ENCODE results near the gene ZMAT3.
"Not testable (repeated sequence)": the region's sequence is repeated elsewhere in the genome, so short reads cannot be mapped to it uniquely, and the experiment has no call there.

ZMAT3 gene

DNA sequence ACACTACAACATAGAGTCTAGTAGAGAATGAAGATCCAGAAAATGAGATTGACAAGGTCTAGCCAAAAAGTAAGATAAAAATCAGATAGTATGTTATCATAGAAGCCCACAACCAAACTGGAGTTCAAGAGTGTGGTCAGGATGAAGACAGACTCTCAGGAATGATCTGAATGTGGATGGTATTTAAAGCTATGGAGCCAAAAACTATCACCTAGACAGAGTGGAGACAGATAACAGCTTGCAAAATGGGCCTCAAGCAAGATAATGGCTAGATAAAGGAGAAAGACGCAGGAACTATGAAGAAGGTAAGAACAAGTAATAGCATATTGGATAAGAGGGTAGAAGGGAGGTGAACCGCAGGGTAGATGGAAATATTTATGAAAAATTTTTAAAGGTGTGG lies 35.4 kb downstream of the ZMAT3 start:
- H3K4me3 ChIP-seq (replicated peaks; ENCODE audit: low read depth, low read length) = no peak overlapping the region
- TF ChIP-seq, protein P1, sequence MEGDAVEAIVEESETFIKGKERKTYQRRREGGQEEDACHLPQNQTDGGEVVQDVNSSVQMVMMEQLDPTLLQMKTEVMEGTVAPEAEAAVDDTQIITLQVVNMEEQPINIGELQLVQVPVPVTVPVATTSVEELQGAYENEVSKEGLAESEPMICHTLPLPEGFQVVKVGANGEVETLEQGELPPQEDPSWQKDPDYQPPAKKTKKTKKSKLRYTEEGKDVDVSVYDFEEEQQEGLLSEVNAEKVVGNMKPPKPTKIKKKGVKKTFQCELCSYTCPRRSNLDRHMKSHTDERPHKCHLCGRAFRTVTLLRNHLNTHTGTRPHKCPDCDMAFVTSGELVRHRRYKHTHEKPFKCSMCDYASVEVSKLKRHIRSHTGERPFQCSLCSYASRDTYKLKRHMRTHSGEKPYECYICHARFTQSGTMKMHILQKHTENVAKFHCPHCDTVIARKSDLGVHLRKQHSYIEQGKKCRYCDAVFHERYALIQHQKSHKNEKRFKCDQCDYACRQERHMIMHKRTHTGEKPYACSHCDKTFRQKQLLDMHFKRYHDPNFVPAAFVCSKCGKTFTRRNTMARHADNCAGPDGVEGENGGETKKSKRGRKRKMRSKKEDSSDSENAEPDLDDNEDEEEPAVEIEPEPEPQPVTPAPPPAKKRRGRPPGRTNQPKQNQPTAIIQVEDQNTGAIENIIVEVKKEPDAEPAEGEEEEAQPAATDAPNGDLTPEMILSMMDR (IDR thresholded peaks at IDR 0.05; ENCODE audit: low read depth, low read length, missing control alignments) = no peak
- DNase-seq (ENCODE audit: extremely low read depth, low read depth) = no peak

- TF ChIP-seq, protein P1 (IDR thresholded peaks at IDR 0.05; ENCODE audit: low read depth, low read length, missing control alignments) = no peak
- H3K4me3 ChIP-seq (replicated peaks; ENCODE audit: low read depth, low read length) = no peak overlapping the region
- DNase-seq (ENCODE audit: extremely low read depth, low read depth) = no peak
Observed at GRCh38 chr3:179035232-179035631, 36.4 kb downstream of the ZMAT3 start.

DNA sequence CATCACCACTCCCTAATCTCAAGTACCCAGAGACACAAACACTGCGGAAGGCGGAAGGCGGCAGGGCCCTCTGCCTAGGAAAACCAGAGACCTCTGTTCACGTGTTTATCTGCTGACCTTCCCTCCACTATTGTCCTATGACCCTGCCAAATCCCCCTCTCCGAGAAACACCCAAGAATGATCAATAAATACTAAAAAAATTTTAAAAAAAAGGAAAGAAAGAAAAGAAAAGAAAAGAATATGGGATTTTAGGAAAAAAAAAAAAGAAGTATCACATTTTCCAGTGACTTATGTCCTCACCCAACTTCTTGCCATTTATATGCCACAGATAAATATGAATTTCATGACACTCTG lies 38.3 kb downstream of the ZMAT3 start:
- not testable (repeated sequence) for DNase-seq (ENCODE audit: extremely low read depth, low read depth); H3K4me3 ChIP-seq (replicated peaks; ENCODE audit: low read depth, low read length)

GRCh38 chr3:179032454-179033303 lies 38.9 kb downstream of the ZMAT3 start:
- not testable (repeated sequence) for DNase-seq (ENCODE audit: extremely low read depth, low read depth); H3K4me3 ChIP-seq (replicated peaks; ENCODE audit: low read depth, low read length)

DNA sequence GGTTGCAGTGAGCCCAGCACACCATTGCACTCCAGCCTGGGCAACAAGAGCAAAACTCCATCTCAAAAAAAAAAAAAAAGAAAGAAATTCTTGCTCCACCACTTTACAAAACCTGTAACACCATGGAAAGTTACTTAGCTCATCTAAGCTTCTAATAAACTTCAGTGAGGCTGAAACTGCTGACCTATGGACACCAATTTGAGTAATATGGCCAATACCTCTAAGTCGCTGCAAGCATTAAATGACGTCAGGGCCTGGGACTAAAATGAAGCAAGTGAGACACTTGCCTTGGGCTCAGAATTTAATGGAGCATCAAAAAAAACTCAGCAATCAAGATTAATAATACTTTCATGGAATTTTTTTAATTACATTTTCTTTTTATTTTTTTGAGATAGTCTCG lies 42.5 kb downstream of the ZMAT3 start:
- no peak for DNase-seq (ENCODE audit: extremely low read depth, low read depth)
- no peak overlapping the region for H3K4me3 ChIP-seq (replicated peaks; ENCODE audit: low read depth, low read length)
- TF ChIP-seq, protein P1 (IDR thresholded peaks at IDR 0.05; ENCODE audit: low read depth, low read length, missing control alignments) = no peak

GRCh38 chr3:179028408-179028807 lies 43.2 kb downstream of the ZMAT3 start:
- no peak overlapping the region for H3K4me3 ChIP-seq (replicated peaks; ENCODE audit: low read depth, low read length)
- no peak for DNase-seq (ENCODE audit: extremely low read depth, low read depth)
- TF ChIP-seq, protein P1 (IDR thresholded peaks at IDR 0.05; ENCODE audit: low read depth, low read length, missing control alignments) = no peak

GRCh38 chr3:179027326-179027900 lies 44.2 kb downstream of the ZMAT3 start:
- no peak for DNase-seq (ENCODE audit: extremely low read depth, low read depth)
- no peak overlapping the region for H3K4me3 ChIP-seq (replicated peaks; ENCODE audit: low read depth, low read length)
- TF ChIP-seq, protein P1 (IDR thresholded peaks at IDR 0.05; ENCODE audit: low read depth, low read length, missing control alignments) = no peak

DNA sequence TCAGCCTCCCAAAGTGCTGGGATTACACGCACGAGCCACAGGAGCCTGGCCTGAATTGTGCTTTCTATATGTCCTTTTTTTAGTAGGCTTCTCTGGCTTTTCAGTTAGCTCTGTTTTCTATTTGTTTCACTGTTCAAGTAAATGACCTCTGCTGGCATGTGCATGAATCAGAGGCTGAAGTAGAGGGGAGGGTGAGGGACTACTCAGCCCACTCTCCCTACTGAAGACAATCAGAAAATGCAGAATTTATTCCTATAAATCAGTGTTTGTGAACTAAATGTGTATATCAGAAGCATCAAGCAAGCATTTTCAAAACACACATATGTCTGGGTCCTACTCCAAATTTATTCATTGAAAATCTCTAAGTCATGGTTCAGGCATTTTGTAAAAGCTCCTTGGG lies 45.0 kb downstream of the ZMAT3 start:
- no peak for DNase-seq (ENCODE audit: extremely low read depth, low read depth)
- no peak overlapping the region for H3K4me3 ChIP-seq (replicated peaks; ENCODE audit: low read depth, low read length)
- TF ChIP-seq, protein P1 (IDR thresholded peaks at IDR 0.05; ENCODE audit: low read depth, low read length, missing control alignments) = no peak

All from HFF-Myc (cell line).